Hepatocyte (in vitro differentiated cells): Measurements from ENCODE around the gene F7. TPM values are rescaled to one million over a fixed set of nuclear protein-coding genes. Genes with fewer than 3 reads are reported as not detected.

Experiments
- DNase-seq: peaks from one replicate; pipeline ENCODE4 v3.0.0-alpha.2; 2016; ENCODE audit warnings: low spot score
- H2AFZ ChIP-seq: fragments of 200-600 bp; sonication (generic); 2 replicates; pipeline ENCODE4 v1.6.0; 2016; ENCODE audit warnings: antibody characterized with exemption, mild to moderate bottlenecking
- H3K27ac ChIP-seq: fragments of 200-600 bp; sonication (generic); 2 replicates; pipeline ENCODE4 v1.5.1; 2016; ENCODE audit warnings: mild to moderate bottlenecking
- H3K27me3 ChIP-seq: fragments of 200-600 bp; sonication (generic); 2 replicates; pipeline ENCODE4 v1.6.1; 2016
- H3K36me3 ChIP-seq: fragments of 200-600 bp; sonication (generic); replicated peaks from 2 replicates; pipeline ENCODE4 v1.5.1; 2016; ENCODE audit warnings: low read depth; ENCODE audit not compliant: insufficient read depth
- H3K4me1 ChIP-seq: fragments of 200-600 bp; sonication (generic); 2 replicates; pipeline ENCODE4 v1.5.1; 2016; ENCODE audit warnings: mild to moderate bottlenecking, moderate library complexity; ENCODE audit not compliant: insufficient read depth
- H3K4me2 ChIP-seq: fragments of 200-600 bp; sonication (generic); 2 replicates; pipeline ENCODE4 v1.6.0; 2016
- H3K4me3 ChIP-seq: fragments of 200-600 bp; sonication (generic); 2 replicates; pipeline ENCODE4 v1.5.1; 2016; ENCODE audit warnings: mild to moderate bottlenecking
- H3K79me2 ChIP-seq: fragments of 200-600 bp; sonication (generic); 2 replicates; pipeline ENCODE4 v1.6.0; 2017; ENCODE audit warnings: mild to moderate bottlenecking
- H3K9me2 ChIP-seq: fragments of 200-600 bp; sonication (generic); replicated peaks from 2 replicates; pipeline ENCODE4 v1.6.0; 2017; ENCODE audit warnings: mild to moderate bottlenecking; ENCODE audit not compliant: insufficient read depth
- H3K9me3 ChIP-seq: fragments of 200-600 bp; sonication (generic); 2 replicates; pipeline ENCODE4 v1.5.1; 2016; ENCODE audit warnings: low read depth, mild to moderate bottlenecking
- H4K20me1 ChIP-seq: fragments of 200-600 bp; sonication (generic); 2 replicates; pipeline ENCODE4 v1.6.0; 2016; ENCODE audit warnings: mild to moderate bottlenecking; ENCODE audit not compliant: insufficient read depth, poor library complexity, severe bottlenecking
- CTCF ChIP-seq: fragments of 200-600 bp; sonication (generic); IDR thresholded peaks from 2 replicates; pipeline ENCODE4 v1.5.1; 2016; ENCODE audit warnings: antibody characterized with exemption, mild to moderate bottlenecking; ENCODE audit not compliant: poor library complexity
- EZH2 ChIP-seq: fragments of 200-600 bp; sonication (generic); IDR thresholded peaks from 2 replicates; pipeline ENCODE4 v1.6.1; 2016; ENCODE audit warnings: antibody characterized with exemption, mild to moderate bottlenecking, borderline replicate concordance
- EZH2phosphoT487 ChIP-seq: fragments of 200-600 bp; sonication (generic); IDR thresholded peaks from one replicate; pipeline ENCODE4 v1.6.1; 2018; ENCODE audit warnings: antibody characterized with exemption, mild to moderate bottlenecking, low read depth, moderate library complexity; ENCODE audit not compliant: unreplicated experiment, severe bottlenecking
- WGBS: methylation state at CpG from one replicate; pipeline ENCODE4 v1.1.6; 2016; ENCODE audit warnings: low lambda C conversion rate; ENCODE audit errors: missing lambda C conversion rate; 5-methylcytosine and 5-hydroxymethylcytosine counted together
- polyA plus RNA-seq: library from polyadenylated mRNA; unstranded; fragments of >200 nt; fragmentation: Nextera tagmentation; extraction: Ambion mirVana; gene quantifications from 2 replicates; pipeline ENCODE4 v1.2.1, GENCODE V29; 2016
- total RNA-seq: library from RNA; depleted of rRNA; stranded (reverse); fragments of >200 nt; gene quantifications from 2 replicates; pipeline ENCODE4 v1.2.3, GENCODE V29; 2014

The F7 gene
- total and polyA plus RNA-seq, 2 experiments from 2014 or later = 12.6 to 24.0 TPM

- TF ChIP-seq EZH2 (no peak), EZH2phosphoT487 (no peak), CTCF (no peak)
- no peaks in the 10 kb centered on the region for H3K79me2 ChIP-seq
- no peak overlapping the region for H3K4me2 ChIP-seq
- H3K9me2 ChIP-seq = no peaks in the 10 kb centered on the region
- no peak overlapping the region for H2AFZ ChIP-seq
- no peaks in the 10 kb centered on the region for H3K36me3 ChIP-seq
- H4K20me1 ChIP-seq = no peaks in the 10 kb centered on the region
- H3K4me1 ChIP-seq = no peaks in the 10 kb centered on the region
- no peak overlapping the region for H3K4me3 ChIP-seq
- 93% methylated on average over 7 of the region's 7 CpGs for WGBS
- DNase-seq = no peak
- no peaks in the 10 kb centered on the region for H3K27me3 ChIP-seq
- no peak overlapping the region for H3K27ac ChIP-seq
- no peaks in the 10 kb centered on the region for H3K9me3 ChIP-seq
Observed at GRCh38 chr13:113142876-113143275, 37.3 kb downstream of the F7 start.

GRCh38 chr13:113143466-113144254 is 38.1 kb downstream of the F7 start:
- H3K4me1 ChIP-seq = no peaks in the 10 kb centered on the region
- no peaks in the 10 kb centered on the region for H3K27me3 ChIP-seq
- H3K27ac ChIP-seq = no peak overlapping the region
- DNase-seq = no peak
- H3K36me3 ChIP-seq = no peaks in the 10 kb centered on the region
- no peak overlapping the region for H3K4me2 ChIP-seq
- H3K4me3 ChIP-seq = no peak overlapping the region
- TF ChIP-seq CTCF (no peak), EZH2 (no peak), EZH2phosphoT487 (no peak)
- H2AFZ ChIP-seq = no peak overlapping the region
- H3K9me3 ChIP-seq = no peaks in the 10 kb centered on the region
- H3K9me2 ChIP-seq = no peaks in the 10 kb centered on the region
- H3K79me2 ChIP-seq = no peaks in the 10 kb centered on the region
- 94% methylated on average over 39 of the region's 39 CpGs for WGBS
- no peaks in the 10 kb centered on the region for H4K20me1 ChIP-seq

- Histone ChIP-seq H3K27ac (no peak overlapping the region), H4K20me1 (no peaks in the 10 kb centered on the region), H3K27me3 (no peaks in the 10 kb centered on the region), H2AFZ (no peak overlapping the region), H3K4me1 (no peaks in the 10 kb centered on the region), H3K36me3 (no peaks in the 10 kb centered on the region), H3K9me3 (no peaks in the 10 kb centered on the region), H3K9me2 (no peaks in the 10 kb centered on the region), H3K4me2 (no peak overlapping the region), H3K4me3 (no peak overlapping the region), H3K79me2 (no peaks in the 10 kb centered on the region)
- DNase-seq = no peak
- 90% methylated on average over 12 of the region's 12 CpGs for WGBS
- TF ChIP-seq EZH2phosphoT487 (no peak), EZH2 (no peak), CTCF (no peak)
Observed at GRCh38 chr13:113144255-113144629, 38.7 kb downstream of the F7 start.
